Osteoblast (primary cell): Measurements from ENCODE around the gene LRRC37B. TPM values are rescaled to one million over a fixed set of nuclear protein-coding genes. Genes with fewer than 3 reads are reported as not detected.
A peak's percentile ranks its signal among the peaks of the same experiment; 100 is the strongest.
"Not testable (repeated sequence)": the region's sequence is repeated elsewhere in the genome, so short reads cannot be mapped to it uniquely, and the experiment has no call there.

Source experiments
- DNase-seq: peaks from one replicate; pipeline ENCODE4 v3.0.0; 2011; ENCODE audit warnings: low spot score, mixed read lengths; ENCODE audit not compliant: insufficient read length; ENCODE audit errors: missing footprints
- H2AFZ ChIP-seq: 2 replicates; pipeline ENCODE4 v1.6.0; 2011; ENCODE audit warnings: mild to moderate bottlenecking, low read length
- H3K27ac ChIP-seq: 2 replicates; pipeline ENCODE4 v1.5.1; 2011; ENCODE audit warnings: mild to moderate bottlenecking, low read depth, low read length, moderate library complexity
- H3K27me3 ChIP-seq: 2 replicates; pipeline ENCODE4 v1.6.0; 2012; ENCODE audit warnings: mild to moderate bottlenecking, control low read depth, inconsistent platforms, low read length, moderate library complexity; ENCODE audit not compliant: insufficient read depth
- H3K36me3 ChIP-seq: 2 replicates; pipeline ENCODE4 v1.5.1; 2011; ENCODE audit warnings: mild to moderate bottlenecking, low read length, control low read depth, moderate library complexity; ENCODE audit not compliant: insufficient read depth
- H3K4me1 ChIP-seq: 2 replicates; pipeline ENCODE4 v1.5.1; 2011; ENCODE audit warnings: mild to moderate bottlenecking, low read length, control low read depth, moderate library complexity; ENCODE audit not compliant: insufficient read depth
- H3K4me2 ChIP-seq: 2 replicates; pipeline ENCODE4 v1.6.0; 2011; ENCODE audit warnings: mild to moderate bottlenecking, low read length; ENCODE audit not compliant: insufficient read depth
- H3K4me3 ChIP-seq: fragments of 200-600 bp; sonication (generic); 3 replicates; pipeline ENCODE4 v1.5.1; 2012; ENCODE audit warnings: mild to moderate bottlenecking, low read length, inconsistent platforms; ENCODE audit not compliant: insufficient read depth
- H3K79me2 ChIP-seq: 2 replicates; pipeline ENCODE4 v1.6.0; 2012; ENCODE audit warnings: mild to moderate bottlenecking, low read length, control low read depth, inconsistent platforms; ENCODE audit not compliant: insufficient read depth
- H3K9me3 ChIP-seq: 2 replicates; pipeline ENCODE4 v1.5.1; 2011; ENCODE audit warnings: low read depth, low read length, control low read depth
- H4K20me1 ChIP-seq: 2 replicates; pipeline ENCODE4 v1.6.0; 2012; ENCODE audit warnings: mild to moderate bottlenecking, low read length, control low read depth; ENCODE audit not compliant: insufficient read depth
- total RNA-seq: library from RNA; depleted of rRNA; stranded (reverse); fragments of >200 nt; gene quantifications from 2 replicates; pipeline ENCODE4 v1.2.3, GENCODE V29; 2012

The LRRC37B gene
- total RNA-seq, 1 donor: 17.0 TPM

- not testable (repeated sequence) for H3K27me3 ChIP-seq, H3K27ac ChIP-seq, H3K4me3 ChIP-seq, H2AFZ ChIP-seq, H3K4me2 ChIP-seq, H3K79me2 ChIP-seq, H3K4me1 ChIP-seq, H4K20me1 ChIP-seq, H3K36me3 ChIP-seq, DNase-seq, H3K9me3 ChIP-seq
These were observed 38.4 kb downstream of the LRRC37B start for GRCh38 chr17:32045611-32046010.

GRCh38 chr17:32047663-32048062 is 40.5 kb downstream of the LRRC37B start:
- not testable (repeated sequence) for H4K20me1 ChIP-seq, DNase-seq, H3K36me3 ChIP-seq, H3K9me3 ChIP-seq, H3K27me3 ChIP-seq, H3K4me2 ChIP-seq, H3K79me2 ChIP-seq, H3K4me1 ChIP-seq, H3K4me3 ChIP-seq, H3K27ac ChIP-seq, H2AFZ ChIP-seq

GRCh38 chr17:32054985-32055384 is 47.8 kb downstream of the LRRC37B start:
- not testable (repeated sequence) for H3K36me3 ChIP-seq, H3K9me3 ChIP-seq, H4K20me1 ChIP-seq, DNase-seq, H3K27ac ChIP-seq, H3K4me1 ChIP-seq, H3K4me3 ChIP-seq, H3K27me3 ChIP-seq, H3K79me2 ChIP-seq, H3K4me2 ChIP-seq, H2AFZ ChIP-seq

GRCh38 chr17:32055425-32055824 is 48.2 kb downstream of the LRRC37B start:
- H3K79me2 ChIP-seq, H2AFZ ChIP-seq, DNase-seq, H3K4me2 ChIP-seq, H3K4me3 ChIP-seq, H3K9me3 ChIP-seq, H3K27ac ChIP-seq, H3K4me1 ChIP-seq, H4K20me1 ChIP-seq, H3K36me3 ChIP-seq, H3K27me3 ChIP-seq: not testable (repeated sequence)

- H3K9me3 ChIP-seq, H3K36me3 ChIP-seq, H2AFZ ChIP-seq, DNase-seq, H3K4me2 ChIP-seq, H3K4me1 ChIP-seq, H3K79me2 ChIP-seq, H3K27ac ChIP-seq, H4K20me1 ChIP-seq, H3K27me3 ChIP-seq, H3K4me3 ChIP-seq: not testable (repeated sequence)
These were observed 49.3 kb downstream of the LRRC37B start for GRCh38 chr17:32056500-32056899.

GRCh38 chr17:32057460-32058105 is 50.4 kb downstream of the LRRC37B start:
- not testable (repeated sequence) for H3K27ac ChIP-seq, H2AFZ ChIP-seq, H3K36me3 ChIP-seq

GRCh38 chr17:32060695-32061094 is 53.5 kb downstream of the LRRC37B start:
- not testable (repeated sequence) for H3K27ac ChIP-seq, H3K79me2 ChIP-seq, DNase-seq, H3K4me3 ChIP-seq, H3K4me1 ChIP-seq, H3K36me3 ChIP-seq, H3K9me3 ChIP-seq, H3K4me2 ChIP-seq, H4K20me1 ChIP-seq, H3K27me3 ChIP-seq, H2AFZ ChIP-seq

More at GRCh38 chr17:32057460-32058105, 50.4 kb downstream of the LRRC37B start:
- H3K9me3 ChIP-seq, H4K20me1 ChIP-seq, H3K4me2 ChIP-seq, H3K4me1 ChIP-seq, H3K79me2 ChIP-seq, H3K27me3 ChIP-seq, H3K4me3 ChIP-seq, DNase-seq: not testable (repeated sequence)

- H3K9me3 ChIP-seq, H3K4me3 ChIP-seq, H3K36me3 ChIP-seq, H3K79me2 ChIP-seq, H3K4me2 ChIP-seq, H3K27me3 ChIP-seq, H2AFZ ChIP-seq, H3K27ac ChIP-seq, H4K20me1 ChIP-seq, DNase-seq, H3K4me1 ChIP-seq: not testable (repeated sequence)
These were observed 54.7 kb downstream of the LRRC37B start for GRCh38 chr17:32061840-32062239.

GRCh38 chr17:32064091-32064490 is 56.9 kb downstream of the LRRC37B start:
- H3K79me2 ChIP-seq, H4K20me1 ChIP-seq, H3K27ac ChIP-seq, H2AFZ ChIP-seq, H3K4me1 ChIP-seq, H3K36me3 ChIP-seq, H3K4me3 ChIP-seq, H3K4me2 ChIP-seq, H3K27me3 ChIP-seq, H3K9me3 ChIP-seq: not testable (repeated sequence)
- DNase-seq: peak; percentile 9
